NCI-H446 (cell line): ENCODE measurements around the gene TRABD2A.

Experiments used
- DNase-seq, 2 experiments: peaks; one replicate each; lab custom pipeline; 2025; lab: John Stamatoyannopoulos, UW

Gene TRABD2A

DNA sequence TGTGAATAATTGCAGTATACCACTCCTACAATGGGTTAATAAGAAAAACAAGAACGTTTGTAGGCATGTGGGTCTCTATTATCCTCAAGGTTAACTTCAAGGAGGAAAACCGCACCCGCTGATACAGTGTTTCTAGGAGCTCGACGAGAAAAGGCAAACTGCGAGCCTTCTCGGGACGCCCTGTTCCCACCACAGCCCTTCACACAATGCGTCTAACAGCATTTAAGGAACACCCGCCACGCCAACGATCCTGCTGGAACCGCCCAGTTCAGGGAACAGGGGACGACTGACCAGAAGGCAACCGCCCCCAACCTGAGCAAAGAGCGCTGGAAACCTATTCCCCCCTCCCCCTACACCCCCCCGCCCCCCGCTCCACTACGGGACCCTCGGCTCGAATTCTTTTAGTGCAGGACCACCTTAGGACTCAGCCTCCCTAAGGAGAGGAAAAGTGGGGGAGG, 23.9 kb upstream of the TRABD2A start:
- DNase-seq: no peak

DNA sequence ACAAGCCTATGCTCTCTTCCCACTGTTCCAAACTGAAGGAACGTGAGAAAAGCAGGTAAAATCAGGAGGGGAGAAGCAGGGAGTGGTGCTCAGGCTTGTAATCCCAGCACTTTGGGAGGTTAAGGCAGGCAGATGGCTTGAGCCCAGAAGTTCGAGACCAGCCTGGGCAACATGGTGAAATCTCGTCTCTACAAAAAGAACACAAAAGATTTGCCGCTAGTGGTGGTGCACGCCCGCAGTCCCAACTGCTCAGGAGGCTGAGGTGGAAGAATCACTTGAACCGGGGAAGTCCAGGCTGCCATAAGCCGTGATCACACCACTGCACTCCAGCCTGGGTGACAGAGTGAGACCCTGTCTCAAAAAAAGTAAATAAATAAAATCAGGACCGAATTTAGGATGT, 23.3 kb upstream of the TRABD2A start:
- DNase-seq: no peak

DNA sequence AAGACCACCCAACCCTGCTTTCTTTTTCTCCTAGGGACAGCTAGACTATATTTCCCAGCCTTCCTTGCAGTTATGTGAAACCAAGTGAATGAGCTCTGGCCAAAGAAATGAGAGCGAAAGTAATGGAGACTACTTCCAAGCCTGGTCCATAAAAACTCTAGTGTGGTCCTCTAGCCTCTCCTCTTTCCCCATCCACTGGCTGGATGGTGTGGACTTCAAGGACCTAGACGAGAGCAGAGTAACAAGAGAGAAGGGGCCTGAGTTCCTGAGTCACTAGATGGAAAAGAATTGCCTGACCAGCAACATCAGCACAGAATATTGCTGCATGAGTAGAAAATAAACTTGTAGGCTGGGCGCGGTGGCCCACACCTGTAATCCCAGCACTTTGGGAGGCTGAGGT, 21.6 kb upstream of the TRABD2A start:
- DNase-seq: no peak

DNA sequence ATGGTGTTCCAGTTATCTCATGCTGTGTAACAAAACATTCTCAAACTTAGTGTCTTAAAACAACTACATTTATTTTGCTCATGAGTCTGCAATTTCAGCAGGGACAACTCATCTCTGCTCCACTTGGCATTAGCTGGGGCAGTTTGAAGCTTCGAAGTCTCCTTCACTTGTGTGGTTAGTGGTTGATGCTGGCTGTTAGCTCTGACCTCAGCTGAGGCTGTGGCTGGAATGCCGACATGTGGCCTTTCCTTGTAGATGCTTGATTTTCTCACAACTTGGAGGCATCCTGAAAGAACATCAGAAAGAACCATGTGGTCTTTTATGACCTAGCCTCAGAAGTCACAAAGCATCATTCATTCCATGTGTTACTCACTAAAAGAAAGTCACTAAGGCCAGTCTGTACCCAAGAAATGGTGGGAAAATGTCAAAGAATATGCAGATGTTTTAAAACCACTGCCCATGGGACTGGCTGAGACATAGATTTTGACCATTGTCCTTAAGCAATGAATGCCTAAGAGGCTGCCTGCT, 20.8 kb upstream of the TRABD2A start:
- DNase-seq: no peak

DNA sequence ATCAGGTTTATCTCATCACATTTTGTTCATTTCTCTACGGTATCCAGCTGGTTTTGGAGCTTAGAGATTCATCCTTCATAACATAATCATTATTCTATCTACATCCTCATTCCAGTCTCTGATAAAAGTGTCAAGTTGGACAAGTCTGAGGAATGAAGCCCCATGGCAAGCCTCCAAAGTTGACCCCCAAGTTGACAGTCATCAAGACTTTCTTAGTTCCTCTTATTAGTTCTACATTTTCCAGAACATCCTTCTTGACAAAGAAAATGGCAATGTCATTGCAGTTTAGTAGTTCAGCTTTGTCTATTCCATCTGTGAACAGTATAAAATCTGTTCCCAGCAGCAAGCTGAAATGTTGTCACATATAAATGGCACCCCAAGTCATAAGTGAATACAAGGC, 20.1 kb upstream of the TRABD2A start:
- DNase-seq: no peak

DNA sequence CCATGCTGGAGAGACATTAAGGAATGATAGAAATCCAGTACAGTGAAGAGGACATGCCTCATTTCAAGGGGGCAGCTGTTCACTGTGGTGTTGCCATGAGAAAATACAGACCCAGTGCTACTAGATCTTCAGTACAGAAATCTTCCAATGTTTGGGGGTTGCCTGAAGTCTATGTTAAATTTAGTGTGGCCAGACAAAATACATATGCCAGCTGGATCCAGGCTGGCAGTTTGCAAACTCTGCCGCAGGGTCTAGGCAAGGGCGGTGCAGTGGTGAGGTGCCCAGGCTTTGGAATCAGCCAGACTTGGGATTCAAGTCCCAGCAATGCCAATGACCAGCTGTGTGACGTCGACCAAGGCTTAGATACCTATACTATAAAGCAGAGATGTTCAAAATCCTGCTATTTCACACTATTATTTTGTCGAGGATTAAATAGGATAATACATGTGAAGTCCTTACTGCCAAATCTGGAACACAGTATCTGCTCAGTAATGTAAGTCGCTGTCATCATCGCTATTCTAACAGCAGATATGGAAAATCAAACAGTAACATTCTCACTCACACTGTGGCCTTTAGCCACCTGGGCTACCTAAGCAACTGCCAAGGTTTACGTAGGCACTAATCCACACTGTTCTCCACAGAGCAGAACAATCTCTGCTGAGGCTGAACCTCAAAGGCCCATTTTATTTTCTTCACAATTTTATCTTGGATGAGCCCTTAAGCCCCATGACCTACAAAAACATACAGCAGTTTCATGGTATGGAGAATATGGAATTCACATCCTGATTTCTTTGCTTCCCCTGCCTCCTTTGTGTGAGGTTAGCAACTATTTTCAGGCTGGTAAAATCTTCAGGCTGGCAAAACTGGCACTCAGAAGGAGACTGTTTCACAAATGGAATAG, 18.7 kb upstream of the TRABD2A start:
- DNase-seq: peak in 1 of 2 experiments; percentile 26

DNA sequence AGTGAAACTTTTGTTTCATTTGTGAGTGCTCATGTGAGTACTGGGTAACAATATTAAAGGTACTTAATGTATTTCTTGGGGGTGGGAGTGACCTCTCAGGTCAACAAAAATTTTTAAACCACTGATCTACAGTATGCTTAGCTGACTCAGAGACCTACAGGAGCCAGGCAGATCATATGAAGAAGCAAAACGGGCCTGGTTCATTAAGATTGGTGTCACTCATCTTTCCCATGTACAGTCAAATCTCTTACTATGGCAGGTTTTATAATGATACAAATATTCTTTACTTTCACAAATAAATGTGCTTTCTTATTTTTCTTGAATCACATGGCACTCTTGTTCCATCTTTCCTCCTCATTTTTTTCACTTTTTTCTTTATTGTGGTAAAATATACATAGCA, 16.9 kb upstream of the TRABD2A start:
- DNase-seq: no peak

DNA sequence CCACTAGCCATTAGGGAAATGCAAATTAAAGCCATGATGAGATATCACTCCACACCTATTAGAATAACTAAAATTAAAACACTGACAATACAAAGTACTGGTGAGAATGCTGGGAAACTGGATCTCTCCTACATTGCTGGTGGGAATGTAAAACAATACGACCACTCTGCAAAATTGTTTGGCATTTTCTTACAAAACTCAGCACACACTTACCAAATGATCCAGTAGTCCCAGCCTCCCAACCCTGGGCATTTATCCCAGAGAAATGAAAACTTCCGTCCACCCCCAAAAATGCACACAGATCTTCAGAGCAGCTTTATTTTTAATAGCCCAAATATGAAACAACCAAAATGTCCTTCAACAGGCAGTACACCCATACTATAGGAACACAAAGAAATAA, 15.7 kb upstream of the TRABD2A start:
- DNase-seq: no peak

DNA sequence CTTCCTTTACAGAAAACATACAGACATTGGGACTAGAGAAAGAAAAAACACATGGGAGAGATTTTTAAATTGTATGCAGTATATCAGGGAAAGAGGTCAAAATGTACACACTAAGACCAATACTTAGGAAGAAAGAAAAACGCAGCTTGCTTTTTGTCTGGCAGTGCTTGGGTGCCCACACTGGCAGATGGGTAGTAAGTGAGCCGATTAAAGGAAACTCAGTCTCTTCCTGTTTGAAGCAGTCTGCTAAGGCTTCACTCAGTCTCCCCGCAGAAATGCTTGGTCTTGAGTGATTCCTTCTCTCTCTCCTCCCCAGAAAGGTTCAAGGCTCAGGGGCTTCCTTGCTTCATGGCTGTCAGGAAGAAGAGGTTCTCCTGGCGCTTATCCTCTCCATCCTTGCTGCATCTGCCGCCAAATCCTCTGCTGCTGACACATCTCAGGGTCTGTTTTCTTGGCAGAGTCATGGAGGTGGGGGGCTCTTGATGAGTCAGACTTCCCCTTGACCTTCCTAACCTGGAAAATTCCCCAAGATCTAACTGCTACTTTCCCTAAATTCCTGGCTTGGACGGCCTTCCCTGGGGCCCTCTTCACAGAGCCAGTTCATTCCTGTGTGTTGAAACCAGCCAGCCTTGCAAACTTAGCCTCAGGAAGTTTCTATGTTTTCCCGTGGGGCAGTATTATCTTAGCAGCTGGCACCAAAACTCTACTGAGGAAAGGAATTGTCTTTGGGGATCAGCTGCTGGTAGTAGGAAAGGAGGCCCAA, 14.1 kb upstream of the TRABD2A start:
- DNase-seq: peak in 1 of 2 experiments; percentile 55

DNA sequence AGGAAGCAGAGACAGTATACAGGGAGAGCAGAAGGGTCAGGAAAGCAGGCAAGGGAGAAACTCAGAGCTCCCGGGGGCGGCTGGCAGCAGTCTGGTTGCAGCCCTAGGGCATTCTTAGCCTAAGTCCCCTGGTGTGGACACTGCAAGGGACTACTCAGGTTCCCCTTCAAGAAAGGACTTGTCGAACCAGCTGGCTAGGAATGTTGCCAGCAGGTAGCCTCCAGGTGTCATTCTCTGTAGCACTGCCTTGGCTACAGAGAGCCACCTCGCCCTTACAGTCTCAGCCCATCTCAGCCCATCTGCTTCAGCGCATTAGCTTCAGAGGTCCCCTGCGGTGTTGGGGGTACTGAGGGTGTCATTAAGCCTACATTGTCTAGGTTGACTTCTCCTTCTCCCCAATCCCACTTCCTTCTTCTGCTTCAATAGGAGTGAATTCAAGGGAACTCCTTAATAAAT, 13.3 kb upstream of the TRABD2A start:
- no peak for DNase-seq

DNA sequence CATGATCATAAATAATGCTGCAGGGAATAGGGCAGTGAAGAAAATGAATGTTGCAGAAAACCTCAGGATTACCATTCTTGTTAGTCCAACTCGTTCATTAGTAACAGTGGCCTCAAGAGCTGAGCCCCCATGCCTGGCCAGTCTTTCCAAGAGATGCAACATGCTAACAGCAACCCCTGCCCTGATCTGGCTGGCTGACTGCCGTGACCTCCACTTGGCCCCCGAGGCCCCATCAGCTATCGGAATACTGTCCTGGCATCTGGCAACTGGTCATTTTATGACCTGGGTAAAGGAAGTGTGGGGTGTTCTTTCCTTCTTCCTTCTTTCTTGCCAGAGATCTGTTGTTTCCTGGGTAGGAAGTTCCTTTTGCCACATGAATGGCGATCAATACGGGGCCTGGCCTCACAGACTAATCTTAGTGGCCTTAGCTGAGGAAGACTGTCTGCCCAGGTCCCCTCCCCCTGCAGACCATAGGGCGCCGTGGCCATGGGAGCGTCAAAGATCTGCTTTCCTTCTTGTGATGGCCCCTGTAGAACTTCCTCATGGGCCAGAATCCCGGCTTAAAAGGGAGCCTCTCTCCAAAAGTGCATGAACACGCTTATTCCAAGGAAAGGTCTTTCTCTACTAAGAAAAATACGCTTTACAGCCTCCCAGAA, 10.6 kb upstream of the TRABD2A start:
- DNase-seq: no peak

DNA sequence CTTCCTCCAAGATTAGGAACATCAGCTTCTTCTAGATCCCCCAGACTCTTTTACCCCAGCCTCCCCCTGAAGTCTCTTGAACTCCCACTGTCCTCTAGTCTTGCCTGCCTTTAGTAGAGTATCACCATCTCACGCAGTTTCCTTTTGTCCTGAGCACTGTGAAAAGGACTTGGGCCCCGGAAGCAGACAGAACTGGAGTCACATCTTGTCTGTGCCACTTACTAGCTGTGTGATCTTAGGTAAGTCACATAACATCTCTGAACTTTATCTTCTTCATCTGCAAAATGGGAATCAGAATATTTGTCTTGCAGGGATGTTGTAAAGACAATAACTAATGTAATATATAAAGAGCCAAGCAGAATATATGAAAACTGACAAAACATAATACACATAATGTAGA, 8.4 kb upstream of the TRABD2A start:
- DNase-seq: no peak

DNA sequence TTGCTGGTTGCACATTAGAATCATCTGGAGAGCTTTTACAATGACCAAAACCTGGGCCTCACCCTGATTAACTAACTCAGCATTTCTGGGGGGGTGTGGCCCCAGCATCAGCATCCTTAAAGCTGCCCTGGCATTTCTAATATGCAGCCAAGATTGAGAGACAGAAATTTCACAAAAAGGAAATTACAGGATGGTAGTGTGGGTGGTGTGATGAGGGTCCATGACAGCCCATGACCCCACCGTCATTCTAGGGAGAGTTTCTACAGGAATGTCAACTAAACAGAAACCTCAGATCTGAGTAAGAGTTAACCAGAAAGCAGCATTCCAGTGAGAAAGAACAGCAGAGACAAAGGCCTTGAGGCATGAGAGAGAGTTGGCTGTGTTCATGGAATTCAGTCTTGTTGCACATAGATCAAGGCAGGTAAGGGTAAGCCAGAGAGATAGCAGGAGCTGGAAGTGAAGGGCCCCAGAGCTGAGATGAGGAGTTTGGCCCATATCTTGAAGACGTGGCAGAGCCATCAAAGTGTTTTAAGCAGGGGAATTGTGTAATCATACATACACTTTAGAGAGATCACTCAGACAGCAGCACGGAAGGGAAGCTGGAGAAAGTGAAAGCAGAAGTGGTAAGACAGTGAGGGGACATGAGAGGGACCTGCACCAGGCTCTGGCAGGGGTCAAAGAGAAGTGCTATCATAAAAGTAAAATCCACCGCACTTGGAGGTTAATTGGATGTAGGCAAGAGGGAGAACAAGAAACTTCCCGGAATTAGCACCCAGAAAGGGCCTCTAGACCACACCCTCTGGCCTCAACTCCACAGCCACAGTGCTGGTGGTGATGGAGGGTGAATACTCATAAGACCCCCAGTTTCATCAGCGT, 7.8 kb upstream of the TRABD2A start:
- no peak for DNase-seq

DNA sequence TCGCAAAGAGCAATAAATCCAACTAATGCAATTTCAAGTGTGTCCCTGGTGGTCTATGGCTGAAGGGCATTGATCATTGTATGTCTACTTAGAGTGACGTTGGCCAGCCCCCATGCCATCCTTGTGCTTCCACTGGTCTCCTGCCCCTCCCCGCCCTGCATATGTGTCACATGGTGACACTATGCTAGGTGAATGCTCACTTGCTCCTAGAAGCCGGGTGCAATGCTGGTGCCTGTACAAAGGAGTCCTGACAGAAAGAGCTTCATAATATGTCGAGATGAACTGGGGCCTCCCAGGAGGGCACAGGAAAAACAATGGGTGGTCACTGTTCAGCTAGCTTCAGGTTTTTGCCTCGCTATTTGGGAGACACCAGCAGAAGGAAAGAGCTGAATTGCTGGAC, 5.9 kb upstream of the TRABD2A start:
- DNase-seq: no peak

DNA sequence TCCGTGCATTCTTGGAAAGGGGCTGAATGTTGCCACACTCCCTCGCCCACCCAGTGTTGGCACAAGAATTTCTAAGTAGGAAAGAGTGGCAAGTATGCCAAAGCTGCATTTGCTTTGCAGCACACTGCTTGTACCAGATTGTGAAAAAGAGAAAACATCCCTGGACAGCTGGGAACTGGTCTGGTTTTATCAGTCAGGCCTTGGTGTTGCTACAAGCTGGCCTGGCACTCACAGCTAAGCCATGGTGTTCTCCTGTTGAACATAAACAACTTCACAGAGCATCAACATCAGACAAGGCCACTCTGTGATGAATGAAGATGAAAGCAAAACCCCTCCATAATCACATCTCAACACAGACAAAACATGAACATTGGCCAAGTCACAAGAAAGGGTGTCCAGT, 4.2 kb upstream of the TRABD2A start:
- no peak for DNase-seq

DNA sequence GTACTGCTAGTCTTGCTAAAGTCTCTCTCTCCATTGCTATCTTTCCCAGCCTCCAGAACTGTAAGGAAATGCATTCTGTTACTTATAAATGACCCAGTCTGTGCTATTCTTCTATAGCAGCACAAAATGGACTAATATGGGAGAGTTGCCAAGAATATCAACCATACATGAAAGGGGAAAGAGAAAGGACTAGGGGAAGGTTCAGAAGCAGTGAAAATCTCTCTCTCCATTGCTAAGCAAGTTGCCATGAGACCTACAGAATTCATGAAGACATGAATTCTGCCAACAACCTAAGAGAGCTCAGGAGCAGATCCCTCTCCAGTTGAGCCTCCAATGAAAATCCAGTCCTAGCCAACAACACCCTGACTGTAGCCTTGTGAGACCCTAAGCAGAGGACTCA, 3.6 kb upstream of the TRABD2A start:
- DNase-seq: no peak

DNA sequence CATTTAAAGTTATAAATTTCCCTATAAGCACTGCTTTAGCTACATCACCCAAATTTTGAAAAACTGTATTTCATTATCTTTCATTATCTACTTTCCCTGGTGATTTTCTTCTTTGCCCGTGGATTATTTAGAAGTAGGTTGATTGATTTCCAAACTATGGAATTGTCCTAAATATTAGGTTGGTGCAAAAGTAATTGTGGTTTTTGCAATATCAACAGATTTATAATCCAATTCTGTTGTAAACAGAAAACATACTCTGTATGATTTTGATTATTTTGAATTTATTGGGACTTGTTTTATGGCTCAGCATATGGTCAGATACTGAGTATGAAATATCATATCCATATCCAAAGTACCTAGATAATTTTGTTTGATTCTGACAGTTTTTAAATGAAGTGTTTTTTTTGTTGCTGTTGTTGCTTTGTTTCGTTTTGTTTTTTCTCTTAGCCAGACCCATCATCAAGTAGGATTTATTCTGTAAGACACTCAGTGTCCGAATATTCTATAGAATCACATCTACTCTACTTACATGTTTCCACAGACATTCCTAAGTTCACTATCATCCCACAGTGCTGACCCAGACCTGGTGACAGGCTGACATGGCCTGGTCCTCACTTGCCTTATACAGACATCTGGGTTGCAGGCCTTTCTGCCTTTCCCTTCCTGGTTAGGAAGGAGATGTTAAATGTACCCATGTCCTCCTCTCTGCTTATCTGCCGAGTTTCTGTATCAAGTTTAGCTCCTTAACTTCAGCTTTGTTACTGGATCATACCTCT, 2.1 kb upstream of the TRABD2A start:
- no peak for DNase-seq

DNA sequence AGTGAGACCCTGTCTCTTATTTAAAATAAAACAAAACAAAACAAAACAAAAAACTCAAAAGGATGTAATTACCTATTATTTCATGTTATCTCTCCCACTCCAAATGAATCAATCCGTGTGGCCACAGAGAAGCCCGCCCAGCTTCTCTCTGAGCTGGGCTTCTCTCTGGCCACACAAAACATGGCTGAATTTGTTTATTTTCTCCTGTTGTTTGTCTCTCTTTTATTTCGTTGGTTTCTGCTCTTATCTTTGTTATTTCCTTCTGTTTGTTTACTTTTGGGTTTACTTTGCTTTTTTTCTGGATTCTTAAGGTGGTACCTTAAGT, 1.5 kb upstream of the TRABD2A start:
- DNase-seq: no peak

DNA sequence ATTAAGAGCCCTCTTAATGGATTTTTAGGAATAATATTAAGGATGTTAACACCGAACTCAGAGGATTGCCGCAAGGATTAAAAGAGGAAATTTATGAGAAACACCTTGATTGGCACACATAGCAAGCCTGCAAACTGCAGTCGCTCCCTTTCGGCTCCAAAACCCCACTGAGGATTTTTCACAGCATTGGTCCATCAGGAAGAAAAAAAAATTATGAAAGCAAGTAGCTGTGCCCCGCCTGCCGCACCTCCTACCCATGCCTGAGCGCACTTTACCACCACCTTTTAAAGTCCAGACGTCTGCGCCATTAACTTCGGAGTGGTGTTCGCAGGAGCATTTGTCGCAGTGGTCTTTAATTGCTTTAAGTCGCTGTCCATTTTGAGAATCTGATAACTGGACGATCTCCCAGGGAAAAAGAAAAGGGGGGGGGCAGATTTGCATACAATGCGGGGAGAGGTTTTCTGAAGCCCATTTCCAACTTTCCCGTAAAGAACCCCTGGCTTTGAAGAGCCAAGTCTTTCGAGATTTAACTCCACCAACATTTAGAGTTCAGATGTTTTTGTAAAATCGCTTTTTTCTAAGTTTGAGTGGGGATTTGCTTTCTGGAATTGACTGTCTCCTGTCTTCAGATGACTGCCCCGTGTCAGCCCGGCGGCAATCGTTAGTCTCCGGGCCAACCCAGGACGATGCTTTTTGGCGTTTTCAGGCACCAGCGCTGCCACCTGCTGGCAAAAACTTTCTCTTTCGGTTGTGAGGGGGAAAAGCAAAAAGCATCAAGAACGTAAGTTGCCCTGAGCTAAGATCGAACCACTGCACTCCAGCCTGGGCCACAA, 913 bp upstream of the TRABD2A start:
- DNase-seq: peak; percentile 53 to 68

DNA sequence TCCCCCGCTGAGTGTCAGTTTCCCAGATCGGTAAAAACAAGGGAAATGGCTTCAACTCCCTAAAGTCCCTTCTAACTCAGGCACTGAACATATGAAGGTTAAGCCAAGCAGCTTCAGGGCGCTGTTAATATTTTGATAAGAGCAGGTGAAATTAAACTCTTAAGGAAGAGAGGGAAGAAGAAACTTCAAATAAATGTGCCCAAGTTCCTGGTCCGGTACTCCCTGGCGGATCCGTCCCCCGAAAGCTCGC, 564 bp downstream of the TRABD2A start:
- no peak for DNase-seq
